Choroid plexus epithelial cell (primary cell): ENCODE results near the gene DPY30.
A peak's percentile ranks its signal among the peaks of the same experiment; 100 is the strongest.

ENCODE experiments used
- DNase-seq: peaks from one replicate; pipeline ENCODE4 v3.0.0-alpha.2; 2010; ENCODE audit warnings: low read depth
- H3K4me3 ChIP-seq: 2 replicates; pipeline ENCODE4 v1.5.1; 2011; ENCODE audit warnings: low read depth, mild to moderate bottlenecking, control low read depth, low read length, moderate library complexity
- TF ChIP-seq, protein P1 (sequence below): conservative IDR thresholded peaks from 2 replicates; pipeline ENCODE4 v1.5.1; 2011; ENCODE audit warnings: low read depth, mild to moderate bottlenecking, control low read depth, inconsistent platforms, low read length, moderate library complexity

DPY30 gene

DNA sequence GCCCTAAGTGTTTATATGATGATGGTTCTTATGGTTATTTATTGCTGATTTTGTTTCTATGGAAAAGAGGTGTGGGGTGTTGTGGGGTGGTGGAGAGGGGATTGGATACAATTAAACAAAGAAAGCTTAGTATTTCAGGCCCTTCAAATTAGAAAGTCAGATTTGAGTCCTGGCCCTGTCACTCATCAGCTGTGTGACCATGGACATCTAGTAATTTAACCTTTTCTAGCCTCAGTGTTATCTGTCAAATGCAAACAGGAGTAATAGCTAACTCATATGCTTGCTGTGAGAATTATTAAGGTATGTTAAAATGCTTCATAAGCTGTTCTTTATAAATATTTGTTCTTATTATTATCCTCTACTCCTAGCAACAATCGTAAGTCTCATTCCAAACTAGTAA, 26.7 kb downstream of the DPY30 start:
- no peak for DNase-seq
- TF ChIP-seq, protein P1, sequence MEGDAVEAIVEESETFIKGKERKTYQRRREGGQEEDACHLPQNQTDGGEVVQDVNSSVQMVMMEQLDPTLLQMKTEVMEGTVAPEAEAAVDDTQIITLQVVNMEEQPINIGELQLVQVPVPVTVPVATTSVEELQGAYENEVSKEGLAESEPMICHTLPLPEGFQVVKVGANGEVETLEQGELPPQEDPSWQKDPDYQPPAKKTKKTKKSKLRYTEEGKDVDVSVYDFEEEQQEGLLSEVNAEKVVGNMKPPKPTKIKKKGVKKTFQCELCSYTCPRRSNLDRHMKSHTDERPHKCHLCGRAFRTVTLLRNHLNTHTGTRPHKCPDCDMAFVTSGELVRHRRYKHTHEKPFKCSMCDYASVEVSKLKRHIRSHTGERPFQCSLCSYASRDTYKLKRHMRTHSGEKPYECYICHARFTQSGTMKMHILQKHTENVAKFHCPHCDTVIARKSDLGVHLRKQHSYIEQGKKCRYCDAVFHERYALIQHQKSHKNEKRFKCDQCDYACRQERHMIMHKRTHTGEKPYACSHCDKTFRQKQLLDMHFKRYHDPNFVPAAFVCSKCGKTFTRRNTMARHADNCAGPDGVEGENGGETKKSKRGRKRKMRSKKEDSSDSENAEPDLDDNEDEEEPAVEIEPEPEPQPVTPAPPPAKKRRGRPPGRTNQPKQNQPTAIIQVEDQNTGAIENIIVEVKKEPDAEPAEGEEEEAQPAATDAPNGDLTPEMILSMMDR, result no peak

DNA sequence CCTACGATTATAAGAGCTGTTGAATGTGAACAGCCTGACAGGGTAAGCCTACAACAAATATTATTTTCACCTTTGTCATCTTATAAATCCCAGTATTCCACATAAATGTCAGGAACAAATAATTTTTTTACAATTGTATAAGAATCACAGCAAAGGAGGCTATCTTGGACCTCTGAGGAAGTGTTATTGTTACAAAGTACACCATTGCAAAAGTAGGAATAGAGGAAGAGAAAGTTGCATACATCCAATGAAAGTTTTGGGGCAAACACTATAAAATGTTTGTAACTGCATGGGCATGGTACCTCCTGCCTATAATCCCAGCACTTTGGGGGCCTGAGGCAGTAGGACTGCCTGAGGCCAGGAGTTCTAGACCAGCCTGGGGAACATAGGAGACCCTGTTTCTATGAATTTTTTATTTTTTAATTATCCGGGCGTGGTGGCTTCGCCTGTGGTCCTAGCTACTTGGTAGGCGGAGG, 28.1 kb downstream of the DPY30 start:
- peak overlapping the region; percentile 87 for H3K4me3 ChIP-seq
- TF ChIP-seq, protein P1, result no peak
- no peak for DNase-seq

More for the DNA sequence above, 26.7 kb downstream of the DPY30 start:
- H3K4me3 ChIP-seq, result no peak overlapping the region

DNA sequence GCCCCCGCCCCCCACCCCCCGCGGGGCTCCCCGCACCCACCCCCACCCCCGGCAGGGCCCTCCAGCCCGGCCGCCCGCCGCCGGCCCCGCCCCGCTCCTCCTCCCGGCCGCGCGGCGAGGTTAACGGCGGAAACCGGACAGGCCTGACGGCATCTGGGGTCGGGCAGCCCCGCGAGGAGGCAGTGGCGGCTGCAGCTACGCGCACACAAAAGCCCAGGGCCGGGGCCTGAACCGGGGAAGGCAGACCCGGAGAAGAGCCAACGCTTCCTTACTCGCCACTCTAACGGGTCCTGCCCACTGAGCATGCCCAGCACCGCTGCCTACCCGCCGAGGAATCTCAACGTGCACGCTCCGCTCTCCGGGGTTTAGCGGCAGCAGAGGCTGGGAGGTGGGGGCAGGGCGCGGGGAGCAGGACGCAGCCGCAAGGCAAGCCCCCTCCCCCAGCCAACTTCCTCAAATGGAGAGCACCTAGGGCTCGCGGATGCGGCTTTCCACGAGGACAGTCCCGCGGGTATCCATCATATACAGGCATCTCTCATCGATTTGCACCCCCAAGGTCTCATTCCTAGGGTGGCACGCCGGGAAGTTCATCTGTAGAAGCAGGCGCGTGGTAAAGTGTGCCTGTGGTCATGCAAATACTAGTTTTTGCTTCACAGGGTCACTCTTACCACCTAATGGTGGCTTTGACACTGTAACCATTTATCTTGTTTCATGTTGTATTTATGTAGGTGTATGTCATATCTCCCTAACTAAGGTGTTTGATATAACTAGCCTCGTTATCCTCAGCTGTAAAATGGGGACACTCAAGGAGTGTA, 28.7 kb downstream of the DPY30 start, which contains the start of gene MEMO1:
Gene MEMO1 (minus strand): TSS at position 339 of the 815 bp plus-strand sequence. CDS start 761 bp downstream, outside the sequence.
- H3K4me3 ChIP-seq, result peak within 1 kb of the TSS; percentile 87
- peak; percentile 94 for DNase-seq
- TF ChIP-seq, protein P1, result peak; percentile 5

DNA sequence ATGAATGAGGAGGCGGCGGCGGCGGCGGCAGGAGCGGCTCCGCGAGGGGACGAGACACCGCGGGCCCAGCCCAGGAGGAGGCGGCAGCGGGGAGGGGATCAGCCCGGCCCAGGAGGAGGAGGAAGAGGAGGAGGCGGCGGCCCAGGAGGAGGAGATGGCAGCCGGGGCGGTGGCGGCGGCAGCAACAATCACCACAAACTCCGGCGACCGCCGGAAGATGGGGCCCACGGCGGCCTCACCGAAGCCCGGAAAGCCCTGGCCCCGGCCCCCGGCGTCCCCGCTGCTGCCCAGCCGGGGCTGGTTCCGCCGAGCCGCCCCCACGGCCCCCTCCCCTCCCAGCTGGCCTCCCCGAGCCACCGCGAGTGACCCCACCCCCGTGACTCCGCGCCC, 29.3 kb downstream of the DPY30 start:
- peak overlapping the region; percentile 87 for H3K4me3 ChIP-seq
- peak; percentile 50 for DNase-seq

DNA sequence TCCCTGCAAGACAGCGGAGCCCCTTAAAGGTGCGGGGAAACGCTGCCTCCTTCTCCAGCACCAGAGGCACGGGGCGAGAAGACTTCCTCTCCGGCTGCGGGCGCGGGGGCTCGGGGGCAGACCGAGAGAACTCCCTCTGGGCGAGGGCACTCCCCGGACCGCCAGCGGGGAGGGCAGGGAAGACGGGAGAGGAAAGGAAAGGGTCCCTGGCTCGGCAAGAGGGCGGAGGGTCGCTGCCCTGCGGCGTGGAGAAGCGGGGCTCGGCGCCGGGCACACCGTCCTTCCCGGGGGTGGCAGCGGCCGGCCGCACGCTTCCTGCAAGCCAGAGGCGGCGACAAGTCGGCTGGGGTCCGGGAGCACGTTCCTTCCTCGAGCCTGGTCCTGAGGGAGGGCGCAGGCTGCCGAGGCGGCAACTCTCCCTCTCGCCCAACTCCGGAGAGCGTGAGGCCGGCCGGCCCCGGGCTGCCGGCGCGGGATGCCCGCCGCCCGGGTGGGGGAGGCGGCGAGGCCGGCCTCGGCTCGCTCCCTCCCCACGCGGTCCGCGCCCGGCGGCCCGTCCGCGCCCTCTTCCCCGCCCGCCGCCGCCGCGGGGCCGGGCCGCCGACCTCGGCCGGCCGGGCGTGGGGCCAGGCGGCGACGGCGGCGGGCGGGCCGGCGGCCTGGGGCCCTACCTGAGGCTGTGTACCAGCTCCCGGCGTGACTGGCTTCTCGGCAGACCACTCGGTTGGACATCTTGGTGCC, 29.9 kb downstream of the DPY30 start:
- H3K4me3 ChIP-seq, result peak overlapping the region; percentile 87
- DNase-seq, result peak; percentile 38
- TF ChIP-seq, protein P1, result no peak

DNA sequence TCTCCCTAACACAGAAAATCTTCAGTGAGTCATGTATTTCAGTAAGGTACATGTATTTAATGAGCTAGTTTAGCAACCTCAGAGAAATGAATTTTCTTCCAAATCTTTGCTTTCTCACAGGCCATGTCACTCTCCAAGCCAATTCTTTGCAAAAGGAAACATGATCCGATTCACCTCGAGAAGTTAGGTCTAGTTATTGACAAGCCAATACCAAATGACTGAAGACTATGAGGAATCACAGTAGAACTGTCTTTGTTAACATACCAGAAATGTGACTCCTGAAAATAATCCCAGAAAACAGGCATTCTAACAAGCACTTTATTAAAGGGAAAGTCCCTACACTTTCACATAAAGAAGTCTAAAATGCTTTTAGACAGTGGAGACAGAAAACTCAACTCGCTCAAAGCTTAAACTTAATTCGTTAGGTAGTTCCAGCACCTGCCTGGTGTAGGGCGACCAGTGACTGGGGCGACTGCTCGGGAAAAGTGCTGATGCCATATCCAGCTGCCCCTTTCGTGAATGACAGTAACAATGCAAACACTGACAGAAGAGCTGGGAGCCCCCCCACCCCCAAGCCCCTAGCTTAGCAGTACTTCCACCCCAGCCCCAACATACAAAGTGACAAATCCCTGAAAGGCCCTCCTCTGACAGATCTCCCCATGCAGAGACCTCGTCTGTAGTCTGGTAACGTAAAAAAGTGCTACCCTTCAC, 30.6 kb downstream of the DPY30 start:
- peak; percentile 56 for DNase-seq

More for the DNA sequence above, 30.6 kb downstream of the DPY30 start:
- H3K4me3 ChIP-seq, result peak overlapping the region; percentile 87
- TF ChIP-seq, protein P1, result no peak
